Trophoblast cell (in vitro differentiated cells and primary cell): Measurements from ENCODE around the gene ARL14EP.

Experiments
- DNase-seq, 2 donors: peaks; one replicate each; pipeline ENCODE4 v3.0.0-alpha.2; 2016
- H2AFZ ChIP-seq: 2 replicates; pipeline ENCODE4 v1.6.1; 2013; ENCODE audit warnings: low read length, moderate library complexity, mild to moderate bottlenecking; ENCODE audit not compliant: insufficient read depth, poor library complexity
- H2AK5ac ChIP-seq: 2 replicates; pipeline ENCODE4 v1.6.1; 2013; ENCODE audit warnings: mild to moderate bottlenecking, low read length
- H2BK120ac ChIP-seq: 2 replicates; pipeline ENCODE4 v1.6.1; 2013; ENCODE audit warnings: low read length, mild to moderate bottlenecking, moderate library complexity; ENCODE audit not compliant: insufficient read depth, poor library complexity
- H2BK12ac ChIP-seq: 2 replicates; pipeline ENCODE4 v1.6.1; 2013; ENCODE audit warnings: mild to moderate bottlenecking, low read length, moderate library complexity
- H2BK5ac ChIP-seq: 2 replicates; pipeline ENCODE4 v1.6.1; 2013; ENCODE audit warnings: low read length, low read depth, moderate library complexity, mild to moderate bottlenecking; ENCODE audit not compliant: poor library complexity
- H3K14ac ChIP-seq: 2 replicates; pipeline ENCODE4 v1.6.1; 2013; ENCODE audit warnings: mild to moderate bottlenecking, low read length
- H3K18ac ChIP-seq: 2 replicates; pipeline ENCODE4 v1.6.1; 2013; ENCODE audit warnings: mild to moderate bottlenecking, low read length
- H3K23ac ChIP-seq: 2 replicates; pipeline ENCODE4 v1.6.1; 2013; ENCODE audit warnings: low read length
- H3K27ac ChIP-seq: 2 replicates; pipeline ENCODE4 v1.5.1; 2013; ENCODE audit warnings: low read depth, mild to moderate bottlenecking, inconsistent platforms, low read length, moderate library complexity
- H3K27me3 ChIP-seq: 2 replicates; pipeline ENCODE4 v1.6.1; 2013; ENCODE audit warnings: inconsistent platforms, mild to moderate bottlenecking, low read length, moderate library complexity; ENCODE audit not compliant: insufficient read depth
- H3K36me3 ChIP-seq, 2 experiments: 1 replicate in 1 of 2; 2 replicates in 1 of 2; pipeline ENCODE4 v1.6.1; 2013; ENCODE audit warnings: low read length in 2 of 2, mild to moderate bottlenecking in 2 of 2, moderate library complexity in 1 of 2; ENCODE audit not compliant: insufficient read depth in 2 of 2, control insufficient read depth in 1 of 2
- H3K4ac ChIP-seq: 2 replicates; pipeline ENCODE4 v1.6.1; 2013; ENCODE audit warnings: low read depth, mild to moderate bottlenecking, low read length, moderate library complexity
- H3K4me1 ChIP-seq, 2 experiments: 1 replicate in 1 of 2; 2 replicates in 1 of 2; pipeline ENCODE4 v1.6.1; 2013; ENCODE audit warnings: low read length in 2 of 2, mild to moderate bottlenecking in 2 of 2, moderate library complexity in 1 of 2; ENCODE audit not compliant: insufficient read depth in 2 of 2, control insufficient read depth in 1 of 2
- H3K4me2 ChIP-seq: 2 replicates; pipeline ENCODE4 v1.6.1; 2013; ENCODE audit warnings: inconsistent platforms, mild to moderate bottlenecking, low read length, moderate library complexity
- H3K4me3 ChIP-seq: 2 replicates; pipeline ENCODE4 v1.5.1; 2013; ENCODE audit warnings: mild to moderate bottlenecking, low read depth, low read length, inconsistent platforms
- H3K79me1 ChIP-seq: one replicate; pipeline ENCODE4 v1.6.1; 2013; ENCODE audit warnings: low read length
- H3K79me2 ChIP-seq: 2 replicates; pipeline ENCODE4 v1.6.1; 2013; ENCODE audit warnings: low read length, mild to moderate bottlenecking; ENCODE audit not compliant: control insufficient read depth, insufficient read depth, poor library complexity
- H3K9ac ChIP-seq: 2 replicates; pipeline ENCODE4 v1.6.1; 2013; ENCODE audit warnings: mild to moderate bottlenecking, low read length
- H3K9me3 ChIP-seq: 2 replicates; pipeline ENCODE4 v1.6.1; 2013; ENCODE audit warnings: low read depth, mild to moderate bottlenecking, control low read depth, inconsistent platforms, low read length; ENCODE audit not compliant: insufficient read depth
- H4K12ac ChIP-seq: 2 replicates; pipeline ENCODE4 v1.6.1; 2013; ENCODE audit warnings: low read depth, mild to moderate bottlenecking, low read length, moderate library complexity
- H4K8ac ChIP-seq: 2 replicates; pipeline ENCODE4 v1.6.1; 2013; ENCODE audit warnings: low read depth, mild to moderate bottlenecking, low read length, moderate library complexity
- H4K91ac ChIP-seq: one replicate; pipeline ENCODE4 v1.6.1; 2013; ENCODE audit warnings: low read depth, mild to moderate bottlenecking, low read length, moderate library complexity
- WGBS: extraction: QIAGEN DNeasy Blood & Tissue Kit; methylation state at CpG from one replicate; pipeline ENCODE4 v1.1.7; 2013; ENCODE audit warnings: missing lambda C conversion rate; ENCODE audit not compliant: insufficient read length, insufficient coverage; ENCODE audit errors: extremely low coverage; 5-methylcytosine and 5-hydroxymethylcytosine counted together

The ARL14EP gene

DNA sequence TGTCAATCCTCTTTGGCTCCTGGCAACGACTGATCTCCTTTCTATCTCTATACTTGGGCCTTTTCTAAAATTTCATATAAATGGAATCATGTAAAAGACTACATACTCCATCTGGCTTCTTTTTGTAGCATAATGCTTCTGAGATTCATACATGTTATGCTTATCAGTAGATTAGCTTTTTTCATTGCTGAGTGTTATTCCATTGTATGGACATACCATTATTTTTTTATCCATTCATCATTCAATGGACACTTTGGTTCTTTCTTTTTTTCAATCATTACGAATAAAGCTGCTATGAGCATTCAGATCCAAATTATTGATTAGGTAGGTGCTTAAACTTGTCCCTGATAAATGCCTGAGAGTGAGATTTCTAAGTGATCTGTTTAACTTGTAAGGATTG lies 11.7 kb upstream of the ARL14EP start:
- Histone ChIP-seq H3K36me3 (no peaks in the 10 kb centered on the region), H3K4me1 (no peaks in the 10 kb centered on the region), H3K9me3 (no peaks in the 10 kb centered on the region), H3K4me2 (no peak overlapping the region), H3K18ac (no peak overlapping the region), H3K27ac (no peak overlapping the region), H2BK12ac (no peak overlapping the region), H3K4ac (no peak overlapping the region), H3K79me2 (no peaks in the 10 kb centered on the region), H2AK5ac (no peak overlapping the region), H2BK120ac (no peak overlapping the region), H3K79me1 (no peaks in the 10 kb centered on the region), H4K8ac (no peak overlapping the region), H2AFZ (no peak overlapping the region), H3K23ac (no peak overlapping the region), H3K9ac (no peak overlapping the region), H3K27me3 (no peaks in the 10 kb centered on the region), H3K14ac (no peak overlapping the region), H2BK5ac (no peak overlapping the region), H4K12ac (no peak overlapping the region), H4K91ac (no peak overlapping the region), H3K4me3 (no peak overlapping the region)
- no CpG with 5 or more reads among the region's 2 CpGs for WGBS
- no peak for DNase-seq

DNA sequence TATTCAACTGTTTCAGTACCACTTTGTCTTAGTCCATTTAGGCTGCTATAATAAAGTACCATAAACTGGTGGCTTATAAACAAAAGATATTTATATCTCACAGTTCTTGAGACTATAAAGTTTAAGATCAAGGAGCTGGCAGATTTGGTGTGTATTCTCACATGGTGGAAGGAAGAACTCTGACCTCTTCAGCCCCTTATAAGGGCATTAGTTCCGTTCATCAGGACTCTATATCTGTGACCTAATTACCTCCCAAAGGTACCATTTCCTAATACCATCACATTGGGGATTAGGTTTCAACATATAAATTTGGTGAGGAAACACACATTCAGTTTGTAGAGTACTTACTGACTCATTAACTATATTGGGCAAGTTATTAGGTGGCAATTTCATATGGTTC lies 10.7 kb upstream of the ARL14EP start:
- Histone ChIP-seq H3K79me2 (no peaks in the 10 kb centered on the region), H3K36me3 (no peaks in the 10 kb centered on the region), H3K4me1 (no peaks in the 10 kb centered on the region), H2BK5ac (no peak overlapping the region), H3K18ac (no peak overlapping the region), H4K12ac (no peak overlapping the region), H3K27ac (no peak overlapping the region), H3K27me3 (no peaks in the 10 kb centered on the region), H2AFZ (no peak overlapping the region), H3K4me2 (no peak overlapping the region), H3K14ac (no peak overlapping the region), H3K23ac (no peak overlapping the region), H2BK120ac (no peak overlapping the region), H3K9me3 (no peaks in the 10 kb centered on the region), H3K4me3 (no peak overlapping the region), H4K91ac (no peak overlapping the region), H3K9ac (no peak overlapping the region), H4K8ac (no peak overlapping the region), H3K4ac (no peak overlapping the region), H2BK12ac (no peak overlapping the region), H2AK5ac (no peak overlapping the region), H3K79me1 (no peaks in the 10 kb centered on the region)
- WGBS: no CpG with 5 or more reads among the region's 1 CpG
- DNase-seq: no peak

DNA sequence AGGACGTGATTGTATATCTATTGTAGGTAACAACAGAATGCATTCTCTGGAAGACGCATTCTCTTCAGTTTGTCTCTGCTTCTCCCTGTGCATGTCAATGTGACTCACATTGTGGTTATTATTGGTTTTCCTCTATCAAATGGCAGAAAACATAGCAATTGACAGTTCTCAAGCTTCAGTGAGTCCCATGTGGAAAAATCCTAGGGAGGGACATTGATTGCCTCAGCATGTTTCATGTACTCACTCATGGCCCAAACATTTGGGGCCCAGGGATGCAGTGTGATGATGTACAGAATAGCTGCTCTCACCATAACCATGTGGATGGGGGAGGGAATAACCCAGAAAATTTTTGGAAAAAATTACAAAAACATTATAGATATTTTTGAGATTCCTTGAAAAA lies 9.3 kb upstream of the ARL14EP start:
- WGBS: no CpG with 5 or more reads among the region's 2 CpGs
- no peak for DNase-seq
- no peak overlapping the region for H4K91ac ChIP-seq
- H3K14ac ChIP-seq: no peak overlapping the region
- H2AK5ac ChIP-seq: no peak overlapping the region
- no peak overlapping the region for H2BK120ac ChIP-seq
- no peaks in the 10 kb centered on the region for H3K27me3 ChIP-seq
- no peak overlapping the region for H4K8ac ChIP-seq
- H3K18ac ChIP-seq: no peak overlapping the region
- no peak overlapping the region for H3K4me2 ChIP-seq
- H2BK12ac ChIP-seq: no peak overlapping the region
- no peak overlapping the region for H3K4ac ChIP-seq
- H3K79me1 ChIP-seq: no peaks in the 10 kb centered on the region
- no peak overlapping the region for H3K9ac ChIP-seq
- no peak overlapping the region for H3K27ac ChIP-seq
- no peaks in the 10 kb centered on the region for H3K4me1 ChIP-seq
- no peak overlapping the region for H4K12ac ChIP-seq
- H3K79me2 ChIP-seq: no peaks in the 10 kb centered on the region
- H3K23ac ChIP-seq: no peak overlapping the region
- no peak overlapping the region for H3K4me3 ChIP-seq
- H2AFZ ChIP-seq: no peak overlapping the region
- H3K9me3 ChIP-seq: no peaks in the 10 kb centered on the region
- no peaks in the 10 kb centered on the region for H3K36me3 ChIP-seq
- no peak overlapping the region for H2BK5ac ChIP-seq

DNA sequence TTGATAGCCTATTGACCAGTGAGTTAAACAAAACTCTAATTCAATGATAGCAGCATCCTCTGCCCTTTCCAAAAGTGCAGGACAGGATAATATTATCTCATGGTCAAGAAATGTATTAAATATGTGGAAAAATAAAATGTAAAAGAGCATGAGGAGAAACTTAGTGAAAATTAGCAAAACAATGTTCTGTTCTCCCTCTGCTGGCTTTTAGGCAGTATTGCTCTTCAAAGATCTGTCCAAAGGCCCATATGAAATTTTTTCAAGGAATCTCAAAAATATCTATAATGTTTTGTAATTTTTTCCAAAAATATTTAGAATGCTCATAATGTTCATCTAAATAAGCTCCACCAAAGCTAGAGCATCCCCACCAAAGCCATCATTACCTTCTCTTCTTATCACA lies 8.3 kb upstream of the ARL14EP start:
- Histone ChIP-seq H3K4me1 (no peaks in the 10 kb centered on the region), H4K12ac (no peak overlapping the region), H3K9me3 (no peaks in the 10 kb centered on the region), H4K8ac (no peak overlapping the region), H2AFZ (no peak overlapping the region), H3K4ac (no peak overlapping the region), H3K79me1 (no peaks in the 10 kb centered on the region), H2BK120ac (no peak overlapping the region), H3K4me2 (no peak overlapping the region), H3K27me3 (no peaks in the 10 kb centered on the region), H2BK5ac (no peak overlapping the region), H4K91ac (no peak overlapping the region), H3K23ac (no peak overlapping the region), H3K36me3 (no peaks in the 10 kb centered on the region), H2AK5ac (no peak overlapping the region), H3K27ac (no peak overlapping the region), H3K14ac (no peak overlapping the region), H2BK12ac (no peak overlapping the region), H3K4me3 (no peak overlapping the region), H3K79me2 (no peaks in the 10 kb centered on the region), H3K9ac (no peak overlapping the region), H3K18ac (no peak overlapping the region)
- DNase-seq: peak in 1 of 2 donors; percentile 6

DNA sequence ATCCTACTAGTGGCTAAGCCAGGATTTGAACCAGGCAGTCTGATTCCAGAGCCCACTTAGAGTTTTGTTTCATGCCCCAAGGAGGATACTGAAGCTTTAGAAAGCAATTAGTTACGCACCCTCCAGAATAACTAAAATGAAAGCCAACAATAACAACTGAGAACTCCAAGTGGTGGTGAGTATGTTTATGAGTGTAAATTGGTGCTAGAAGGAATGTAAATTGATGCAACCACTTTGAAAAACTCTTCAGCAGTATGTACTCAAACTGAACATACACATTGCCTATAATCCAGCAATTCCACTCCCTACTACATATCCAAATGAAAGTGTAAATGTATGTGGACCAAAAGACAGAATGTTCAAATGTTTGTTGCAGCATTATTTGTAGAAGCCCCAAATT lies 6.7 kb upstream of the ARL14EP start:
- Histone ChIP-seq H3K36me3 (no peaks in the 10 kb centered on the region), H4K12ac (no peak overlapping the region), H3K9me3 (no peaks in the 10 kb centered on the region), H3K23ac (no peak overlapping the region), H3K14ac (no peak overlapping the region), H3K4me1 (no peaks in the 10 kb centered on the region), H2AFZ (no peak overlapping the region), H2BK5ac (no peak overlapping the region), H4K8ac (no peak overlapping the region), H3K79me1 (no peaks in the 10 kb centered on the region), H2BK120ac (no peak overlapping the region), H3K79me2 (no peaks in the 10 kb centered on the region), H3K4me2 (no peak overlapping the region), H4K91ac (no peak overlapping the region), H3K4me3 (no peak overlapping the region), H3K27ac (no peak overlapping the region), H2AK5ac (no peak overlapping the region), H2BK12ac (no peak overlapping the region), H3K27me3 (no peaks in the 10 kb centered on the region), H3K18ac (no peak overlapping the region), H3K9ac (no peak overlapping the region), H3K4ac (no peak overlapping the region)
- no peak for DNase-seq
- WGBS: no CpG with 5 or more reads among the region's 1 CpG
